ENCODE measurements around the gene TRAF7. TPM values are rescaled to one million over a fixed set of nuclear protein-coding genes. Genes with fewer than 3 reads are reported as not detected.

TRAF7 gene
- total RNA-seq, 1 experiment from 2014 or later = 160 TPM

DNA sequence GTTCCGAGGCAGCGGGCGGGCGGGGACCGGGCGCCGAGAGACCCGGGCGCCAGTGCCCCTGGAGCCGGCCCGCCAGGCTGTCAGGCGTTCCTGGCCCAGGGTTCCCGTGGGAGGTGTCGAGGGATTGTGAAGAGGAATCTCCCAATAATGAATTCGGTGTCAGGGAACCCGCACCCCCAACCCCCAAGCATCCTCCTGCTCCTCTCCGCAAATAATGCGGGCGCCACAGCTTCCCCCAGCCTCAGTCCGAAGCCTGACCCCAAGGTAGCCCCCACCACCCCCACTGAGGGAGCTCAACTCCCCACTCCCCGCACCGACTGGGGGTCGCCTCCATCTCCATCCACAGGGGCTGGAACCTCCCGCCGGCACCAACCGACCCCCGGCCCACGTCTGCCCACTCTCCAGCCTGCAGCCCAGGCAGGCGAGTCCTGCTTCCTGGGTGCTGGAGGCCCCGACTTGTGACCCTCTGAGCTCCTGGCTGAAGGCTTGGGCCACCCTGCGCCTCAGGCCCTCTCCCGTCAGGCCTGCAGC is 41.5 kb downstream of the TRAF7 start:
- intact Hi-C loops (cut with micrococcal nuclease) = loop anchor here (10.0 kb wide), 1 partner anchor 308 kb away; no protein-coding TSS in a partner anchor
- CTCF ChIA-PET = interaction anchor here (3.5 kb wide), 1 partner anchor 55 kb away, joined by 24 read pairs; the partner anchor contains the start of gene ECI1
- ATAC-seq (no peak), DNase-seq (ENCODE audit: low read depth, low spot score) (no peak)
- RAD21 ChIA-PET (ENCODE audit: low non-redundant PET in 1 of 2, low total read pairs in 2 of 2, uncharacterized antibody in 2 of 2, unreplicated experiment in 2 of 2) = no interaction called here
- TF ChIP-seq EZH2 (IDR thresholded peaks at IDR 0.05) (no peak), SIN3A (IDR thresholded peaks at IDR 0.05; ENCODE audit: low read depth) (no peak)
- Histone ChIP-seq H3K9me3 (ENCODE audit: control insufficient read depth in 1 of 2, insufficient read depth in 1 of 2, low read depth in 1 of 2, low read length in 2 of 2) (no peaks in the 10 kb centered on the region), H3K27ac (ENCODE audit: low read depth, low read length) (no peak overlapping the region), H3K4me2 (ENCODE audit: low read length) (no peak overlapping the region), H2AFZ (ENCODE audit: low read depth, low read length, poor library complexity, severe bottlenecking) (no peak overlapping the region), H3K27me3 (ENCODE audit: insufficient read depth, low read length) (no peaks in the 10 kb centered on the region), H3K9me2 (ENCODE audit: insufficient read depth) (no peaks in the 10 kb centered on the region), H3K4me3 (replicated peaks in 1 of 2; ENCODE audit: low read depth in 1 of 2, low read length in 2 of 2) (no peak overlapping the region), H4K20me1 (ENCODE audit: insufficient read depth) (no peaks in the 10 kb centered on the region), H3K4me1 (ENCODE audit: control insufficient read depth in 1 of 2, insufficient read depth in 2 of 2, low read length in 2 of 2) (peaks cover 5 to 19% of the 10 kb centered on the region in 2 experiments), H3K36me3 (ENCODE audit: control insufficient read depth in 1 of 2, insufficient read depth in 2 of 2, low read length in 2 of 2) (no peaks in the 10 kb centered on the region), H3K9ac (ENCODE audit: low read length) (no peak overlapping the region), H3K79me2 (ENCODE audit: insufficient read depth, low read length) (no peaks in the 10 kb centered on the region)
- POLR2A ChIA-PET = interaction anchor here (2.1 kb wide), 1 partner anchor 42 kb away, joined by 6 read pairs; the partner anchor contains the start of gene TRAF7
- no TSS peak for BruUV-seq (replicated peaks)

GRCh38 chr16:2197765-2198164 is 42.2 kb downstream of the TRAF7 start:
- Histone ChIP-seq H3K9ac (ENCODE audit: low read length) (no peak overlapping the region), H3K79me2 (ENCODE audit: insufficient read depth, low read length) (no peaks in the 10 kb centered on the region), H4K20me1 (ENCODE audit: insufficient read depth) (no peaks in the 10 kb centered on the region), H3K4me2 (ENCODE audit: low read length) (no peak overlapping the region), H3K4me3 (replicated peaks in 1 of 2; ENCODE audit: low read depth in 1 of 2, low read length in 2 of 2) (no peak overlapping the region), H2AFZ (ENCODE audit: low read depth, low read length, poor library complexity, severe bottlenecking) (no peak overlapping the region), H3K36me3 (ENCODE audit: control insufficient read depth in 1 of 2, insufficient read depth in 2 of 2, low read length in 2 of 2) (no peaks in the 10 kb centered on the region), H3K9me3 (ENCODE audit: control insufficient read depth in 1 of 2, insufficient read depth in 1 of 2, low read depth in 1 of 2, low read length in 2 of 2) (no peaks in the 10 kb centered on the region), H3K27me3 (ENCODE audit: insufficient read depth, low read length) (no peaks in the 10 kb centered on the region), H3K4me1 (ENCODE audit: control insufficient read depth in 1 of 2, insufficient read depth in 2 of 2, low read length in 2 of 2) (peaks cover 5 to 19% of the 10 kb centered on the region in 2 experiments), H3K9me2 (ENCODE audit: insufficient read depth) (no peaks in the 10 kb centered on the region), H3K27ac (ENCODE audit: low read depth, low read length) (no peak overlapping the region)
- POLR2A ChIA-PET = interaction anchor here (1.5 to 2.1 kb wide), 2 partner anchors 17 to 43 kb away, joined by 3 to 6 read pairs; partner anchors contain the start of genes PGP and TRAF7
- no TSS peak for BruUV-seq (replicated peaks)
- RAD21 ChIA-PET (ENCODE audit: low non-redundant PET in 1 of 2, low total read pairs in 2 of 2, uncharacterized antibody in 2 of 2, unreplicated experiment in 2 of 2) = no interaction called here
- intact Hi-C loops (cut with micrococcal nuclease) = loop anchor here (10.0 kb wide), 1 partner anchor 307 kb away; no protein-coding TSS in a partner anchor
- CTCF ChIA-PET = no interaction called here
- DNase-seq (ENCODE audit: low read depth, low spot score) = no peak
- no peak for ATAC-seq
- TF ChIP-seq FOSL1 (IDR thresholded peaks at IDR 0.05; ENCODE audit: low read depth) (no peak), ZFX (IDR thresholded peaks at IDR 0.05) (no peak), RAD21 (IDR thresholded peaks at IDR 0.05; ENCODE audit: low read depth) (no peak), ZNF274 (IDR thresholded peaks at IDR 0.05; ENCODE audit: low read depth, low read length) (no peak), ELF1 (IDR thresholded peaks at IDR 0.05; ENCODE audit: borderline replicate concordance, low read depth) (no peak), ZBTB33 (IDR thresholded peaks at IDR 0.05; ENCODE audit: extremely low read depth, insufficient replicate concordance, low read length) (no peak), CEBPB (IDR thresholded peaks at IDR 0.05; ENCODE audit: low read depth) (no peak), CTCF (IDR thresholded peaks at IDR 0.05 in 2 of 3, conservative IDR thresholded peaks at IDR 0.05 in 1 of 3; ENCODE audit: borderline replicate concordance in 1 of 3, insufficient read depth in 1 of 3, low read depth in 2 of 3, low read length in 2 of 3) (no peak), EZH2 (IDR thresholded peaks at IDR 0.05) (no peak), POLR2A (IDR thresholded peaks at IDR 0.05; ENCODE audit: borderline replicate concordance, extremely low read depth, insufficient read depth, insufficient read length) (no peak), TCF7L2 (IDR thresholded peaks at IDR 0.05; ENCODE audit: borderline replicate concordance, extremely low read depth, insufficient read depth, insufficient read length) (no peak), CBX3 (IDR thresholded peaks at IDR 0.05; ENCODE audit: low read depth) (no peak), SRF (IDR thresholded peaks at IDR 0.05; ENCODE audit: low read depth) (no peak), EGR1 (IDR thresholded peaks at IDR 0.05; ENCODE audit: low read depth) (no peak), EZH2phosphoT487 (IDR thresholded peaks at IDR 0.05; ENCODE audit: borderline replicate concordance) (no peak), YY1 (IDR thresholded peaks at IDR 0.05; ENCODE audit: extremely low read depth, insufficient replicate concordance, low read depth, low read length) (no peak)
- TF ChIP-seq, protein P1, sequence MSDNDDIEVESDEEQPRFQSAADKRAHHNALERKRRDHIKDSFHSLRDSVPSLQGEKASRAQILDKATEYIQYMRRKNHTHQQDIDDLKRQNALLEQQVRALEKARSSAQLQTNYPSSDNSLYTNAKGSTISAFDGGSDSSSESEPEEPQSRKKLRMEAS (IDR thresholded peaks at IDR 0.05) = no peak
